GM18951 (cell line): ENCODE results near the gene FFAR4.

Source experiments
- POLR2A ChIP-seq: IDR thresholded peaks from 4 replicates; pipeline ENCODE4 v1.6.1; 2011; ENCODE audit warnings: mild to moderate bottlenecking; ENCODE audit not compliant: insufficient read length, insufficient read depth; ENCODE audit errors: extremely low read depth
- in situ Hi-C: fragments of 300-500 bp; cut with MboI; formaldehyde crosslinking; loops from one replicate; pipeline ENCODE4 v1.12.0; 2022; ENCODE audit warnings: low sequenced_read_pairs, mixed read lengths, inconsistent platforms; ENCODE audit not compliant: unreplicated experiment

FFAR4 gene

GRCh38 chr10:93598157-93598556, 31.7 kb downstream of the FFAR4 start:
- in situ Hi-C loops: no loop called here
- TF ChIP-seq POLR2A: no peak

- in situ Hi-C loops: no loop called here
- TF ChIP-seq POLR2A: no peak
Observed at GRCh38 chr10:93599335-93599734, 32.9 kb downstream of the FFAR4 start.

GRCh38 chr10:93599778-93600177, 33.3 kb downstream of the FFAR4 start:
- in situ Hi-C loops: no loop called here
- TF ChIP-seq POLR2A: no peak

GRCh38 chr10:93600446-93601145, 34.1 kb downstream of the FFAR4 start:
- in situ Hi-C loops: no loop called here
- TF ChIP-seq POLR2A: no peak

GRCh38 chr10:93601146-93601773, 34.8 kb downstream of the FFAR4 start, which contains the start of gene RBP4:
Gene RBP4 (minus strand): TSS chr10:93601235. CDS start chr10:93601028, 207 bp downstream.
- no peak for TF ChIP-seq POLR2A
- in situ Hi-C loops: no loop called here

GRCh38 chr10:93601774-93602162, 35.3 kb downstream of the FFAR4 start:
- no peak for TF ChIP-seq POLR2A
- in situ Hi-C loops: no loop called here

- TF ChIP-seq POLR2A: no peak
Observed at GRCh38 chr10:93603023-93603422, 36.6 kb downstream of the FFAR4 start.

GRCh38 chr10:93604146-93604545, 37.7 kb downstream of the FFAR4 start:
- in situ Hi-C loops: no loop called here
- TF ChIP-seq POLR2A: no peak

More at GRCh38 chr10:93603023-93603422, 36.6 kb downstream of the FFAR4 start:
- in situ Hi-C loops: no loop called here

GRCh38 chr10:93608421-93608820, 42.0 kb downstream of the FFAR4 start:
- in situ Hi-C loops: no loop called here

GRCh38 chr10:93612311-93612710, 45.8 kb downstream of the FFAR4 start, which contains the start of gene PDE6C:
Gene PDE6C (plus strand): TSS chr10:93612537. CDS start chr10:93612726, 189 bp downstream.
- in situ Hi-C loops: no loop called here
- no peak for TF ChIP-seq POLR2A

More at GRCh38 chr10:93608421-93608820, 42.0 kb downstream of the FFAR4 start:
- TF ChIP-seq POLR2A: no peak

- no peak for TF ChIP-seq POLR2A
Observed at GRCh38 chr10:93613126-93613525, 46.7 kb downstream of the FFAR4 start.

GRCh38 chr10:93614101-93614825, 47.8 kb downstream of the FFAR4 start:
- TF ChIP-seq POLR2A: no peak
- in situ Hi-C loops: no loop called here

More at GRCh38 chr10:93613126-93613525, 46.7 kb downstream of the FFAR4 start:
- in situ Hi-C loops: no loop called here

GRCh38 chr10:93615576-93616235, 49.2 kb downstream of the FFAR4 start:
- in situ Hi-C loops: no loop called here
- TF ChIP-seq POLR2A: no peak
